GM12891 (cell line): ENCODE data around the gene PCNP.

Experiments used
- PAX5 ChIP-seq: IDR thresholded peaks from 2 replicates; pipeline ENCODE4 v1.6.1; 2011; ENCODE audit warnings: low read length, moderate library complexity, mild to moderate bottlenecking; ENCODE audit not compliant: insufficient read depth, severe bottlenecking
- POLR2A ChIP-seq: IDR thresholded peaks from 2 replicates; pipeline ENCODE4 v1.6.1; 2011; ENCODE audit warnings: low read depth, low read length, control low read depth
- POLR2AphosphoS5 ChIP-seq: IDR thresholded peaks from 2 replicates; pipeline ENCODE4 v1.6.1; 2011; ENCODE audit warnings: low read depth, low read length, control low read depth

DNA sequence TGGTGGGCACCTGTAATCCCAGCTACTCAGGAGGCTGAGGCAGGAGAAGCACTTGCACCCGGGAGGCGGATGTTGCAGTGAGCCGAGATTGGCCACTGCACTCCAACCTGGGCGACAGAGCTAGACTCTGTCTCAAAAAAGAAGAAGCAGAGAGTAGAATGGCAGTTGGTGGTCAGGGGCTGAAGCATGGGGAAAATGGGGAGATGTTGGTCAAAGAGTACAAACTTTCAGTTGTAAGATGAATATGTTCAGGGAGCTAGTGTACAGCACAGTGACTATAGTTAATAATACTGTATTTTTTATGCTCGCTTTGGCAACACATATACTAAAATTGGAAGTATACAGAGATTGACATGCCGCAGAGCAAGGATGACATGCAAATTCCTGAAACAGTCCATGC is 41.5 kb downstream of the PCNP start:
- TF ChIP-seq POLR2A (no peak), POLR2AphosphoS5 (no peak), PAX5 (no peak)
